Measurements from ENCODE around the gene IL17RD.

Gene IL17RD

DNA sequence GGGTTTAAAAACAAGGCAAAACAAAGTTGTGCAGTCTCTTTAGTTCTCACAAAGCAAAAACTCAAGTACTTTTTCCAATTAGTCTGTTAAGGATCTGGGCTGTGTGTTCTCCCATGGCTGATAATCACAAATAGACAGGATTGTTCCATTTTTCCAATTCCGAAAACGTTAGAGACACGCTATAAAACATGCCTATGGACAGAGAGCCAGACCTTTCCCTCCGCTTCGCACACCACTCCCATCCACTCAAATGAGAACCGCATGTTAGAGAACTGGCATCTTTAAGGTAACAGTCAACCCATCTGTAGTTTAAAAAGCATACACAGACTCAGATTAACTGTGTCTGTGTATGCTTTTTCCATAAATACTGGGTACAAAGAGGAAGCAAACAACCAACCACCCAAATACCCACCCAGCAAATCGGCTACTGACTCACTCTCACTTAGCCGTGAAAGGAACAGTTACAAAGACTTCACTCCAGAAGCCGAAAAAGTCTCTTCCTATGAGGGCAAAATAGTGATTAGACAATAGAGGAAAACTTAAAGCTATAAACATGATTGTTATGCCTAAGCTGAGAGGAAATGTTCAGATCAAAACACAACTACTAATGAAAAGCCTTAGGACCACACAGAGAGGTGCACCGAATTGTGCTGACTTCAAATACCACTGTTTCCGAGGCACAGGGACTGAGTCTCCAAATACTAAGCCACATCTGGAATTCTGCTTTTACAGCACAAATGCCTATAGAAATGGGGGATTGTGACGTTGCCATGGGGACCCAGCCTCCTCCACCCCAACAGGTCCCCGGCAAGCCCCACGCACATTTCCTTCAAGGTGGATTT is 36.1 kb downstream of the IL17RD start:
- no peak for DNase-seq

DNA sequence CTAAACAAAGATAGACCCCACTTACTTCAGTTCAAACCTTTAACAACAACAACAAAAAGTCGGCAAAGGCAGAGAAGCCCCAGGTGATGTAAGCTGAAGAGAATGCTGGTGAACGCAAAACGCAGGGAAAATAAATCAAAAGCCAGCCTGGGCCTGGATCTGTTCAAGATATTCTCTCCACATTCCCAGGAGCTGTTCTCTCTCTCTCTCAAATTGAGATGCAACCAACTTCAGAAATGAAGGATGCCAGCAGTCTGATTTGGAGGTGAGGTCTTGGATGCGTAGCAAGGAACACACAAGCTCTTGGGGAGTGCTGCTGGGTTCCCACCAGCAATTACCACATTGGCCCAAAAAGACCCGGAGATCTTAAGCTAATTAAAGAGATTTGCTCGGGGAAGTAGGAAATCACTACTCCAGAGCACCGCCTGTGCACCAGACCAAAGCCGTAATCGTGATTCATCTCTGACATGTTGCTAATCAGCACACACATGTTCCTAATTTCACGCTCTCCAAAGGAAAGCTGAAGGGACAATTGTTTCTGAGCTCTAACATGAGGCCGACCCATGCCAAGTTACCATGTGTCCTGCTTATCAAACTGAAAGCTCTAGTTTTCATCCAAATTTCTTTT is 37.1 kb downstream of the IL17RD start:
- no peak for DNase-seq

DNA sequence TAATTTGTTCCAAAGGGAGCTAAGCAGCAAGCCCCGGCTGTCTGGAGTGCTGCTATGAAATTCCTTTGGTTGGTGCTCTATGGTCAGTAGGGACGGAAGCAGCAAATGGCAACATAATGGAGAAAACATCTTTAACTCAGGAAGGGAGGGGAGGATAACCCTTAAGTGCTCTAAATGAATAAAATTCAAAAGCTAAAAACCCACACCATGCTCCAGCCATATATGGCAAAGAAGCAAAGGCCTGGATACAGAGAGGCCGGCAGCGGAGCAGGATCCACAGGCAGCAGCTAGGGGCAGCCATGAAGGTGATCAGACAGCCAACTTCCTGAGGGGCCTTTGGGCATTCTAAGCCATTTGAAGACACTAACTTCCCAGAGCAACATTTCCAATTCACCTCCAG is 38.9 kb downstream of the IL17RD start:
- DNase-seq, result no peak

DNA sequence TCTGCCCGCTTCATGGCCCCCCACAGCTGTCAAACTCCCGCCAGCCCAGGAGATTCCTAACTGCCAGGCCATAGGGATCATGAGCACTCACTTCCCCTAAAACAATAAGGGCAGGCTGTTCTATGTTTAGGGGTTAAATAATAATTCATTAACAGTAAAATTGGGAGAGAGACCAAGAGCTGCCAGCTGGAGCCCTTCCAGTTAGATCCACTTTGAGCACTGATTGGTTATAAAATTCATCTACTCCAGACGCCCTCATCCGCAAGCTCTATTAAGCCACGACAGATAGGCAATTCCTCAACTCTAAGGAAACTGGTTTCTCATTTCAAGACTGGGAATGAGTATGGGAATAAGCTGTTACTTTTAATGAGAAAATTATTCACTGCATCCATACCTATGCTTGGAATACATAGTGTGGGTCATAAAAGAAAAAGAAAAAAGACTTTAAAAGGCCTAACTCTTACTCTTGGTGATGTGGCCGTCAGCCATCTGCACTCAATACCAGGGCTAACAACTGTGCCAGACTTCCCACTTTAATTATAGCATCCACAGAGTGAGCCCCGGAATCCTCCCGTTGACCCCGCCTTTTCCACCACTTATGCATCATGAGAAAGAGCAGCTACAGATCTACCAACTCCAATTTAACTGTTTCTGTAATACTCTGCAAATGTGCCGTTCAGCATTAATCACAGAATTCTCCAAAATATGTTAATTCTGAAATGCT is 44.5 kb downstream of the IL17RD start:
- DNase-seq, result no peak

DNA sequence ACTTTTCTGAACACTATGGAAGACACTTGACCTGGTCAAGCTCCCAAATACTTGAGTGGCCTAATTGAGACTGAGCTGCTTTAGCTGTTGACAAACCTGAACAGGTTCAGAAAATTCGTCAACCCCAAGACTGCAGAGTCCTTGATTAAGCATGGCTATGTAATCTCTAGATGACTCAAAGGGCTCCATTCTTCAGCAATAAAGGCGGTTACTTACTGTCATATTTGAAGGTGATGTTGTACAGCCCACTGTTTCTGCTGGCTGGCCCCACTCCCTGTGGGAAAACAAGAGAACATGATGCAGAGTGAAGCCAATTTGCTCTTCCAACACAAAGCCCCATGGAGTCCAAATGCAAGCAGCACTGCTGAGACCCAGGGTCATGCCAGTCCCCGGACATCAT is 45.1 kb downstream of the IL17RD start:
- DNase-seq, result no peak

DNA sequence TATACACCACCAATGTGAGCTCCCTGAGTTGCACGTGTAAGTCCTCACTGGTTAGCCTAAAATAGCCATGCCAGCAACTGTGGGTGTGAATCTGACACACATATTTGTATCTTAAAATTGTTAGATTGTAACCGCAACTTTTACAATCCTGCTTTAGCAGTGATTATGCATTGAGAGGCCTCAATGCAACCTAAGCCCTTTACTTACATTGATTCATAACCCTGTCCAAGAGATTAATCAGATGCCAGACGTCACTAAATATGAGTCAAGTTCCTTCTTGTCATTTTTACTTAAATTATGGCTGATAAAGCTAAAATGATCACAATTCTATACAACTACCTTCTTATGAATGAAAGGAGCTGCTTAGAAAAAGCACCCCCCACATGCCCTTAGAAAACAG is 46.9 kb downstream of the IL17RD start:
- DNase-seq, result no peak

DNA sequence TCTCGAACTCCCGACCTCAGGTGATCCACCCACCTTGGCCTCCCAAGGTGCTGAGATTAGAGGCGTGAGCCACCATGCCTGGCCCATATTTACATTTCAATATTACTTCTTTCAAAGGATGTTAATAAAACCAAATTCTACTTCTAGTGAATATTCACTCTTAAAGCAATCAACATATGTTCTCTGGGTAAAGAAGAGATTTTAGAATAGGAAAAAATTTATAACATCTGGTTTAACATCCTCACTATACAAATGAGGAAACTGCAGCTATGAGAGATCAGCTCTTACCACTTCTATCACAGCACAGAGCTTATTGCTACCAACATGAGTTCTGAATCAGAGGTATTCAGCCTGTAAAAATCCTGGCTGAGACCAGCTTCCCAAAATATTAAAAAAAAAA is 48.7 kb downstream of the IL17RD start:
- no peak for DNase-seq

DNA sequence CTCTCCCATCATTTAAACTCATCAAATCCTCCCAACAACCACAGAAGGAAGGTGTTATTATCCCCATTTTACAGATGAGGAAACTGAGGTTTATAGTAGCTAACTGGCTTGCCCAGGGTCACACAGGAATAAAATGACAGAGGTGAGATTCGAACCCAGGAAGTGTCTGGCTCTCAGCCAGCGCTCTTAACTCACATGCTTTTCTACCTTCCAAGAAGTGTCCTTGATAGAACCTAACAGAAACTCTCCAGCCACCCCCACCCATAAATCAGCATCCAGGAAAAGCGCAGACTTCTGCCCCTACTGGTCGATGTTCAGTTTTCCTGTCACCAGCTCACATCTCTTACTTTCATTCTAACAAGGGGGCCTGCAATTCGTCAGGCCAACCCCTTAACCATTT is 52.9 kb downstream of the IL17RD start:
- DNase-seq, result no peak

DNA sequence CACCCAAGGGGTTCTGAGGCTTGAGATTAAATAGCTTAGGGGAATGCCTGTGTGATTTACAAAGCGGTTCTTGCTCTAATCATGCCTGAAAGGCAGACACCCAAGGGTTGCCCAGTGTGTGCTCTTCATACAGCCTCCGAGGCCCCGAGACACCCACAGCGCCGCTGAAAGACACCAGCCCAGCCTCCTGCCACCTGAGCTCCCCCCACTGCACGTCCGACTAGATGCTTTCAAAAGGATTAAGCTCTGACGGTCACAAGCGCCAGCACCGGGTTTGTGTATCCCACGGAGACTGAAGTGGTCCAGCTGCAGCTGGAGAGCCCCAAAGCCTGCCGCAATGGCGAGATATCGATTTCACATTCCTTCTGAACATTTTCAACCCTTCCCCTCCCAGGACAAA is 54.4 kb downstream of the IL17RD start:
- no peak for DNase-seq

DNA sequence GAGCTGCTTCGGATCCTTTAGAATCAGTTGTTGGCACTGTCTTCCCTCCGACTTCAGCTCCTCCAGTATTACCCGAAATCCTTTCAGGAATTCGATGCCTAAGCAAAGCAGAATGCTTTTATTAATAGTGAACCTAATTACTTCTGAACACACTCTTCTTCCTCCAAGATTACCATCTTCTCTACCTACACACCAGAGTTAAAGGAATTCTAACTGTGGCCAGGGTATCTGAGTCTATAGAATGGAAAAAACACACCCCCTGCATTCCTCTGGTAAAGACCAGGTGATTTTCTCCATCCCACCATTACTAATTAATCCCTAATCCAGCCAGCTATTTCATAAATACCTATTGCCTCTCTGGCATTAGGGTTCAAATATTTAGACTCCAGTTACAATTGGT is 54.9 kb downstream of the IL17RD start:
- DNase-seq, result no peak

DNA sequence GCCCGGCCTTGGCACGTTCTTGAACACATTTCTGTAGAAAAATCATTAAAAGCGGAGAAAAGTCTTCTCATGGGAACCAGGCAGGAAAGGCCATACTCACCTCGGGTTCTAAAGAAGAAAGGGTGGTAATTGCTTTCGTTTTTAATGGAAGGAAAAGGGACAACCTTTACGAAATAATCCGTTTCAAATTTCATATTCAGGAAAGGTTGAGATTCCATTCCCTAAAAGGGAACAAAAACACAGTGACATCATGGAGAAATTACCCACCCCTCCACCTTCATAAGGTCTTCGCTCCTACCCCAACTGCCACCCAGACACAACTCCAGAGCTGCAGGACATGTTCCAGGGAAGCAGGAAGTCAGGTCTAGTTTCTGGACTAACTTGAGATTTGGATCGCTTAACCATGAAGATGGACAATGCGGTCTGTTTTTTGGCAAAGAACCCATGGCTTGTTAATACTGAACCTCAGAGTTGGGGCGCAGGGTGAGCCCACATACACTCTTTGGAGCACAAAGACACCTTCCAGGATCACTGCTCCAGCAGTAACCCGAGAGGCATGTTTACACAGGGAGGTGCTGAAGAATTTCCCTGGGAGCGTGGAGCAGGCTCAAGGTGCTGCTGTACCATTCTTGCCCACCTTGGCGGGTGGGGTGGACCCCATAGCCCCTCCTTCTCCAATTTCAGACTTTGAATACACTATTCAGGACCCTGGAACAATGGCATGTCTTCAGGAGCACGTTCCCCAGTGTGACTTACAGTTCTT is 55.5 kb downstream of the IL17RD start:
- DNase-seq, result no peak

DNA sequence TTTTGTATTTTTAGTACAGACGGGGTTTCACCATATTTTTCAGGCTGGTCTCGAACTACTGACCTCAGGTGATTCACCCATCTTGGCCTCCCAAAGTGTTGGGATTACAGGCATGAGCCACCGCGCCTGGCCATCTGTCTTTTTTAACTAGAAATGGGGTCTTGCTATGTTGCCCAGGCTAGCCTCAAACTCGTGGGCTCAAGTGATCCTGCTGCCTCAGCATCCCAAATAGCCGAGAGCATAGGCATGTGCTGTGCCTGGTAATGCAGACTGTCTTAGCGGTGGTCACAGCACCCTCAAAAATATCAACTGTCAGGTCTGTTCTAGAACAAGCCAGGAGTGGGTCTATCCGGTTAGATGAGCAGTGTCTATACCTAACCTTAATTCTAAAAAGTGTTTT is 56.5 kb downstream of the IL17RD start:
- DNase-seq, result no peak

DNA sequence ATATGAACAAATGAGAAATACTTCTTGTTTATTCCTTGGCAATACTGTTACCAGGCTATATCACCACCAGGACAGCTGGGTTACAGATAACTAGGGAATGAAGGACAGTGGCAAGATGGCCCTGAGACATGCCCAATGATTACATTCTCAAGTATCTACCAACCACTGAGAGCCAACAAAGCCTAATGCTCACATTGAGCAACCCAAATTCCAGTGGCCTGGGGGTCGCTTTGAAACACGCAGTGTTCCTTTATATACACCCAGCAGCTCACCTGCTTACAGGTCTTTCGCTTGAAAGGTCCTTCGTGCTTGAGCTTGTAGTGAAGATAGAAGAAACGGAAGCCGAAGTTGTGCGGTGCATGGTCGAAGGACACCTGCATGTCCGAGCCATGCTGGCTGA is 59.6 kb downstream of the IL17RD start:
- DNase-seq, result no peak

DNA sequence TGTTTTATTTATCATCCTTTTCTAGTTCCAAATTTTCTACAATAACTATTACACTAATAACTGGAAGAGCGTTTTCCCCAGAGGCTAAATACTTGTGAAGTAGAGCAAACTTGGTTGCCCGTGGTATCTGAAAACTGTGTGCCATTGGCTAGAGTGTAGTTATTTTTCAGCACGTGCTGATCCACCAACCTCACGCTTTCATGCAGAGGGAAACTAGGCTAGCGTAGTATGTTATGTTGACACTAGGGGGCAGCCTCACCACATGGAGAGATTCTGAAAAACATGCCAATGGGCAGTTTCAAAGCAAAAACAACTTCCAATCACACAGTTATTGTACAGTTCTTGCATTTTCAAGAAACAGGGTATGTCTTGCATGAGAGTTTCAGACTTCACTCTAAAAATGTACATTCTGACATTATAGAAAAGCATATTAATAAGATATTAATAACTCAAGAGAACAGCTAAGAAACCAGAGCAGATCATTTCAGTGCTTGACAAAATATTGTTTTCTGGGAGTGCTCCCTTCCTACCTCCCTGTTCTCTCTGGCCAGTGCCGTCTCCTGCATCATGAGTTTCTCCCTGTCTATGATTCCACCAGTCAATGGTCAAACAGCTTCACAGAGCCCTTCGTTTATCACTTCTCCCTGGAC is 65.0 kb downstream of the IL17RD start:
- DNase-seq, result peak; percentile 63

DNA sequence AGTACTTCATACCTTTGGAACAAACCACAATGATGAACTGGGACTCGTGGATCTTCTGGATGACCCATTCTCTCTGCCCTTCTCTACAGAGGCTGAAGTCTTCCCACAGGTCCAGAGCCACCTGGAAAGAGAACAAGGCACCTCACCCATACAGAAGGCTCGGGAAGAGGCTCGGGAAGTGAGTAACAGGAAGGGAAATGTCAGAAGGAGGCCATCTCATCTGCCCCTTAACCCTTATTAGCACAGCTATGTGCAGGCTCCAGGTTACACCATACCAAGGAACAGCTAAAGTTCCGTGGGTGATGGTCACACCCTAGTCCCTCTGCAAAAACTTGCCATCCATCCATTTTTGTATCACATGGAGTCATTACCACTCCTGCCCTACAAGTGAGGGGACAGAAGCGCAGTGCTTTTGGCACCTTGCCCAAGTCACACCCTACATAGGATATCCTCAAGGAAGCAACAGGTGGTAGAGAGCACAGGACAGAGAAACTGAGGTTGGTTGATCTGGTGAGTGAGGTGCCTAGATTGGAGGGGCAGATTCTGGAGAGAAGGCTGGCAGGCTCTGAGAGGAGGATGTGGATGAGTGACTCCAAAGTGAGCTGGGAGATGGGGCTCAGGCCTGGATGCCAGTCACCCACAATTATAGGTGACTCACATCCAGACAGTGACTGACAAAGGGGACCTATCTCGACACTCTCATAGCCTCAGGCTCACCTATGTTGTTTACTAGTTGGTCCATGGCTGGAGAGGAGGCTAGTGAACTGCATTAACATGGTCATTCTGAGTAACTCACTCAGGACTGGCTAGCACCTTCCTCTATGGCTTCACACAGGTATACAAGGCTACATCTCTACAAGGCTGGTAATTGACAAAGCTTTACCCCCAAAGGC is 66.5 kb downstream of the IL17RD start:
- no peak for DNase-seq

DNA sequence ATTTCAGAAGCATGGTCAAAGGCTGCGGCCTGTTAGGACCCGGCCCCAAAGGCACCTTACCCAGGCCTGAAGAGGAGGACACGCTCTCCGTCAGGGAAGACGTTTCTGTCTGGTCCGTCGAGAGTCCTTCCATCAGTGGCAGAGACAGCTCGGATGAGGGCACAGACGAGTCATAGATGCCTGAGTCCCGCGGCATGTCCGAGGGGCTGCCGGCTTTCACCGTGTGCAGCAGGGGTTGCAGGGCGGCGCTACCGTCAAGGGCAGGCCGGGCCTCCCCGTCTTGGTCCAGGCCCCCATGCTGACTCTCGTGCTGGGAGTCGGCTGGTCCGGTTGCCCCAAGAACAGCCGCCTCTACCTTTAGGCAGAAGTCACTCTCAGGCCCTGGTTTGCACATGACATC is 67.6 kb downstream of the IL17RD start:
- DNase-seq, result no peak

DNA sequence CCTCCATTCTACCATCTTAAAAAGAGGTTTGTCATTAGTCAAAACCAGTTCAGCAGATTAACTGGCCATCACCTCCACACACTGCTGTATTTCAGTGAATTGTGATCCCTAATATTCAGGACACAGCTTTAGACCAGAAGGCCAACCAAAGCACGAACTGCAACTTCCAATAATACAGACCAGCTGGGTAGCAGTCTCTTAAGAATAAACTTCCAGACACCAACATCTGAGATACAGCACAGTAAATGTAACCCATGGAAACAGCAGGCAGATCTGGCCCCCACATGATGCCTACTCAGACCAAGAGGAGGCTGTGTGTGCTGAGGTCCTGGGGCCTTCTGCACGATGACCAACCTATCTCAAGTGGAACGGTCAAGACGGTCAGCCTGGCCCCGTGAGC is 69.8 kb downstream of the IL17RD start:
- no peak for DNase-seq

DNA sequence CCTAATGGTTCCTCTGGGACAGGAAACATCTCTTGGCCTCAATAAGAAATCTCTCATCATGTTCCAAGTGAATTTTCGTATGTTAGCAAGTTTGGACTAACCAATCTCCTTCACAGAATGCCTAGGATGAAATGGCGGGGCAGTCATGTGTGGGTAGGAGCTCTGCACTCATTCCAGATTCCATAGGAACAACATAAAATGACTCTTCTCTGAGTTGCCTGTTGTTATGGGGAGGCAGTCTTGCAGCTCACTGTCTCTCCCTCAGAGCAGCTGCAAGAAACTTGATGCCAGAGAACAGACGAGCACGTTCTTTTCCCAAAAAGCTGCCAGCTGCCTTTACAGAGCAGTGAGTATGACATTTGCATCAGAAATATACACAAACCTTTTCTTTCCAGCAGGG is 70.6 kb downstream of the IL17RD start:
- no peak for DNase-seq

DNA sequence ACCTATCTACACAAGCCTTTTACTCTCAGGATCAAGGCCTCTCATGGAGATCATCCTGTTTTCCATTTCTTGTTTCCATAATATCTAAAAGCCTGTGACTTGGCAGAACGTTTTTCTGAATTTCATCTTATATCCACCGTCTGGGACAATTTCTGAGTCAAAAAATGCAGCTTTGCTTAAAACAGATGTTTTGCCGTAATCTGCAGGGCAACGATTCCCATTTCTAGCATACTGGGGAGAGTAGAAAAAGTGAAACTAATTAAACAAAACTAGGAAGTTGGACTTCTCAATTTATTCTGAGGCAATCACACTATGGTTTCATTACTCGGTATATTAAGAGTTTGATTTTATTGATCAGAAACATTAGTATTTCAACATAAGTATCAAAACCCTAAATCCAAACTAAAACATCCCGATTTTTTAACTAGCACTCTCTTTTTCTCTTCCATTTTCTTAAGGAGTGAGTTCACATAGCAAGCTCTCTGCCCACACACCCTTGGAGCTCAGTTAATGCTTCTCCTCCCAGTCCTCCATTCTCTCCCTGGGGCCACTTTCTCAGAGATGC is 71.1 kb downstream of the IL17RD start:
- DNase-seq, result no peak

DNA sequence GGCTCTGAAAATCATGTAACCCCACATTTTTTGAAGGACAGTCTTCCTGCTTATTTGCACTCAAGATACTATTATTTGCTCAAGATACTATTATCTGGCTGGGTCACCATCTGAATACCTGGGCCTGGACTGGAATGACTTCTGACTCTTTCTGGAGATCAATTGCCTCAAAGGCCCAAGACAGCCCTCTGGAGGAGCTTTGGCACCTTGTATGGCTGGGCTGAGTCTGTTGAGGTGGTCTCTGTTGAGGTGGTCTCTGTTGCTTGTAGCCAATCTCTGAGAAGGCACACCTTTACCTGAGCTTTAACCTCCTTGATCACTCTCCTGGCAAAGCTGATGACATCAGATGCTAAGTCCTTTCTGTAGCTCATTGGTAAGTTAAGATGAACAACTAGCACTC is 71.7 kb downstream of the IL17RD start:
- DNase-seq, result no peak

DNA sequence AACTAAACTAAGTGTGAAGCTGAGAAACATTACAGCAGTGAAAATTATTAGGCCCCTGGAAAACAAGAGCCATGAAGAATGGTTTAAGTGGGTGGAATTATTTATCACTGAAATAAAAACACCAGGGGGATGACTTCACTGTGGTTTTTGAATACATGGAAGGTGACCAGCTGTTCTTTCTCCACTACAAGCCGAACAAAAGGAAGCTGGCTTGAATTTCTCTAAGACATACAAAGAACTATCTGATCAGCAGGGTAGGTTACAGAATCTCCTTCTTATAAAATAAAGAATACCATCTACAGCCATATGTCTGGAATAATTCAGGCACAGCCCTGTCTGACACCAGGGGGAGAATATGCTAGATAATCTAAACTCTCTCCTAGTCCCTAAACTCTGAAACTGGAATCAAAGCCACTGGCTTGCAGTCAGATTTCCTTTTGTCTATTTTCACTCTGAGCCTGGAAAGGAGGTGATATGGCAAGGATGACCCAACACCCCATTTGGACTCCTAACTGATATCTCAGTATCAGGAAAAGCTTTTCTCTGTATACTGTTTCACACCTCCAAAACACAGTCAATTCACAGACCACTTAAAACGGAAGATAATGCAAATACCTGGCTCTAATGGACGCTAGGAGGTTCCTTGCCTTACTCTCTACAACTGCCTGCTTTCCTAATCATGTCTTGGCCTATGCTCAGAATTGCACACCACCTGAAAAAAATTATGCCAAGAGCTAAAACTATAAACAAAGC is 73.5 kb downstream of the IL17RD start:
- DNase-seq, result no peak
